SH-SY5Y (cell line): ENCODE data around the gene AKAP8L.

Experiments used
- GATA2 ChIP-seq: IDR thresholded peaks from 2 replicates; pipeline ENCODE4 v1.6.1; 2011; ENCODE audit warnings: mild to moderate bottlenecking, low read depth, low read length
- GATA3 ChIP-seq: IDR thresholded peaks from 2 replicates; pipeline ENCODE4 v1.6.1; 2011; ENCODE audit warnings: low read depth, mild to moderate bottlenecking, low read length, moderate library complexity

DNA sequence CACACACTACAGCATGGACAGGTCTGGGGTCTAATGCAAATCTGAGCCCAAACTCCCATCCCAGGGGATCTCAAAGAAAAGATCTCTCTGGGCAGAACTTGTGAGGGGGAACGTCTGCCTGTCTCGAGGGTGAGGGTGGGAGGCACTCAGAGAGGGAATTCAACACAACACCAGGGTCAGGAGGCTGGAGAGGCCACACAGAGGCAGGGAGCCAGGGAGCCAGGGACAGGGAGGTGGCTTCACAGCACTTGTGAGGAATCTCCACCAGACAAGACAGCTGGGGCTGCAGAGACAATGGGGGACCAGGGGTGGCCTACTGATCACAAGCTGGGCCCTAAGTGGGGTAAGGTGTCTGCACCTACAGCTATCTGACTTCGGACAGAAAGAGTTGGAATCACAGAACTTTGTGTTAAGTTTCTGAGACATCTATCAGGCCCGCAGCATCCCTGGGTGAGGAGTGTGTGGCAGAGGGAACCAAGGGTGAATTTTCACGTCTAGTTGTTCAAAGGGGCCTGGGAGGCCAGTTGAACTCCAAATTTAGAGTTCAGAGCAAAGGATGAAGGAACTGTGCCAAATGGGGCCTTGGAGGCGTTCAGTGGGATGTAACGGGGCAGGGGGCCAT is 12.7 kb upstream of the AKAP8L start:
- TF ChIP-seq GATA3 (no peak), GATA2 (no peak)
